GM23338 (cell line): ENCODE results near the gene TXN.

ENCODE experiments used
- CREB1 ChIP-seq: fragments of 250-450 bp; sonication (Bioruptor Pico); IDR thresholded peaks from 2 replicates; pipeline ENCODE4 v1.5.0; 2020; ENCODE audit warnings: low read depth, mild to moderate bottlenecking, moderate library complexity
- EZH2 ChIP-seq: fragments of 200-600 bp; sonication (generic); IDR thresholded peaks from one replicate; pipeline ENCODE4 v1.8.0; 2017; ENCODE audit warnings: antibody characterized with exemption, mild to moderate bottlenecking, low read depth; ENCODE audit not compliant: unreplicated experiment
- EZH2phosphoT487 ChIP-seq: fragments of 200-600 bp; sonication (generic); IDR thresholded peaks from one replicate; pipeline ENCODE4 v1.8.1; 2018; ENCODE audit warnings: antibody characterized with exemption; ENCODE audit not compliant: unreplicated experiment
- JUNB ChIP-seq: IDR thresholded peaks from one replicate; pipeline ENCODE4 v1.6.1; 2016; ENCODE audit warnings: antibody characterized with exemption; ENCODE audit not compliant: unreplicated experiment
- POLR2AphosphoS5 ChIP-seq: IDR thresholded peaks from 2 replicates; pipeline ENCODE4 v1.6.1; 2016; ENCODE audit warnings: antibody characterized with exemption, low read depth
- ZNF114 ChIP-seq: fragments of 250-450 bp; sonication (Bioruptor Pico); IDR thresholded peaks from 2 replicates; pipeline ENCODE4 v1.5.0; 2020; ENCODE audit warnings: mild to moderate bottlenecking, moderate library complexity
- ZNF331 ChIP-seq: fragments of 250-450 bp; sonication (Bioruptor Pico); IDR thresholded peaks from 2 replicates; pipeline ENCODE4 v1.5.0; 2020; ENCODE audit warnings: low read depth, mild to moderate bottlenecking, moderate library complexity
- TF ChIP-seq, protein P1 (sequence below), 2 experiments: fragments of 200-600 bp in 1 of 2; sonication (generic) in 1 of 2; conservative IDR thresholded peaks; 2 replicates each; pipeline versions ENCODE4 v1.5.1 to v1.6.1; 2016 to 2017; ENCODE audit warnings: antibody characterized with exemption in 2 of 2, low read depth in 2 of 2, mild to moderate bottlenecking in 2 of 2, moderate library complexity in 1 of 2
- TF ChIP-seq, protein P2 (sequence below): IDR thresholded peaks from one replicate; pipeline ENCODE4 v1.6.1; 2018; ENCODE audit warnings: antibody characterized with exemption; ENCODE audit not compliant: unreplicated experiment
- TF ChIP-seq, protein P3 (sequence below): IDR thresholded peaks from 2 replicates; pipeline ENCODE4 v1.6.1; 2016; ENCODE audit warnings: antibody characterized with exemption

DNA sequence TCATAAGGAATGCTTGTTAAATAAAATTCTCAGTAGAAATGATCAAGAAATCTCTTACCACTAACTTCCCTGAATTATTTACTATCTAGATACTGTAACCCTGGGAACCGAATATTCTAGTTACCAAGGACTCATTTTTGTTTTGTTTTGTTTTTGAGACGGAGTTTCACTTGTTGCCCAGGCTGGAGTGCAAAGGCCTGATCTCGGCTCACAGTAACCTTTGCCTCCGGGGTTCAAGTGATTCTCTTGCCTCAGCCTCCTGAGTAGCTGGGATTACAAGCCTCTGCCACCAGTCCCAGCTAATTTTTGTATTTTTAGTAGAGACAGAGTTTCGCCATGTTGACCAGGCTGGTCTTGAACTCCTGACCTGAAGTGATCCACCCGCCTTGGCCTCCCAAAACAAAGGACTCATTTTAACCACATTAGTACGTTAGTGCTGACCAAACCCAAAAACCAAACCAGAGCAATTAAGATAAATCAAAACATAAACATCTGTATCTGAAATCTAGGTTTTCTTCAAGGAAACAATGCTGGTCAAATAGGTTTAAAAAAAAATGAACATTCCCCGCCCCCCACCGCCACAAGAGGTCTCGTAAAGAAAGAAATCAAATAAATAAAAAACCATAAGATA, 3.7 kb downstream of the TXN start:
- TF ChIP-seq POLR2AphosphoS5 (no peak), JUNB (no peak), ZNF331 (CRISPR knock-in tag) (no peak), EZH2 (no peak), CREB1 (no peak), EZH2phosphoT487 (no peak), ZNF114 (CRISPR knock-in tag) (no peak)
- TF ChIP-seq, protein P1, sequence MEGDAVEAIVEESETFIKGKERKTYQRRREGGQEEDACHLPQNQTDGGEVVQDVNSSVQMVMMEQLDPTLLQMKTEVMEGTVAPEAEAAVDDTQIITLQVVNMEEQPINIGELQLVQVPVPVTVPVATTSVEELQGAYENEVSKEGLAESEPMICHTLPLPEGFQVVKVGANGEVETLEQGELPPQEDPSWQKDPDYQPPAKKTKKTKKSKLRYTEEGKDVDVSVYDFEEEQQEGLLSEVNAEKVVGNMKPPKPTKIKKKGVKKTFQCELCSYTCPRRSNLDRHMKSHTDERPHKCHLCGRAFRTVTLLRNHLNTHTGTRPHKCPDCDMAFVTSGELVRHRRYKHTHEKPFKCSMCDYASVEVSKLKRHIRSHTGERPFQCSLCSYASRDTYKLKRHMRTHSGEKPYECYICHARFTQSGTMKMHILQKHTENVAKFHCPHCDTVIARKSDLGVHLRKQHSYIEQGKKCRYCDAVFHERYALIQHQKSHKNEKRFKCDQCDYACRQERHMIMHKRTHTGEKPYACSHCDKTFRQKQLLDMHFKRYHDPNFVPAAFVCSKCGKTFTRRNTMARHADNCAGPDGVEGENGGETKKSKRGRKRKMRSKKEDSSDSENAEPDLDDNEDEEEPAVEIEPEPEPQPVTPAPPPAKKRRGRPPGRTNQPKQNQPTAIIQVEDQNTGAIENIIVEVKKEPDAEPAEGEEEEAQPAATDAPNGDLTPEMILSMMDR (conservative IDR thresholded peaks at IDR 0.05; ENCODE audit: low read depth in 2 of 2) = no peak
- TF ChIP-seq, protein P2, sequence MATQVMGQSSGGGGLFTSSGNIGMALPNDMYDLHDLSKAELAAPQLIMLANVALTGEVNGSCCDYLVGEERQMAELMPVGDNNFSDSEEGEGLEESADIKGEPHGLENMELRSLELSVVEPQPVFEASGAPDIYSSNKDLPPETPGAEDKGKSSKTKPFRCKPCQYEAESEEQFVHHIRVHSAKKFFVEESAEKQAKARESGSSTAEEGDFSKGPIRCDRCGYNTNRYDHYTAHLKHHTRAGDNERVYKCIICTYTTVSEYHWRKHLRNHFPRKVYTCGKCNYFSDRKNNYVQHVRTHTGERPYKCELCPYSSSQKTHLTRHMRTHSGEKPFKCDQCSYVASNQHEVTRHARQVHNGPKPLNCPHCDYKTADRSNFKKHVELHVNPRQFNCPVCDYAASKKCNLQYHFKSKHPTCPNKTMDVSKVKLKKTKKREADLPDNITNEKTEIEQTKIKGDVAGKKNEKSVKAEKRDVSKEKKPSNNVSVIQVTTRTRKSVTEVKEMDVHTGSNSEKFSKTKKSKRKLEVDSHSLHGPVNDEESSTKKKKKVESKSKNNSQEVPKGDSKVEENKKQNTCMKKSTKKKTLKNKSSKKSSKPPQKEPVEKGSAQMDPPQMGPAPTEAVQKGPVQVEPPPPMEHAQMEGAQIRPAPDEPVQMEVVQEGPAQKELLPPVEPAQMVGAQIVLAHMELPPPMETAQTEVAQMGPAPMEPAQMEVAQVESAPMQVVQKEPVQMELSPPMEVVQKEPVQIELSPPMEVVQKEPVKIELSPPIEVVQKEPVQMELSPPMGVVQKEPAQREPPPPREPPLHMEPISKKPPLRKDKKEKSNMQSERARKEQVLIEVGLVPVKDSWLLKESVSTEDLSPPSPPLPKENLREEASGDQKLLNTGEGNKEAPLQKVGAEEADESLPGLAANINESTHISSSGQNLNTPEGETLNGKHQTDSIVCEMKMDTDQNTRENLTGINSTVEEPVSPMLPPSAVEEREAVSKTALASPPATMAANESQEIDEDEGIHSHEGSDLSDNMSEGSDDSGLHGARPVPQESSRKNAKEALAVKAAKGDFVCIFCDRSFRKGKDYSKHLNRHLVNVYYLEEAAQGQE = no peak
- TF ChIP-seq, protein P3, sequence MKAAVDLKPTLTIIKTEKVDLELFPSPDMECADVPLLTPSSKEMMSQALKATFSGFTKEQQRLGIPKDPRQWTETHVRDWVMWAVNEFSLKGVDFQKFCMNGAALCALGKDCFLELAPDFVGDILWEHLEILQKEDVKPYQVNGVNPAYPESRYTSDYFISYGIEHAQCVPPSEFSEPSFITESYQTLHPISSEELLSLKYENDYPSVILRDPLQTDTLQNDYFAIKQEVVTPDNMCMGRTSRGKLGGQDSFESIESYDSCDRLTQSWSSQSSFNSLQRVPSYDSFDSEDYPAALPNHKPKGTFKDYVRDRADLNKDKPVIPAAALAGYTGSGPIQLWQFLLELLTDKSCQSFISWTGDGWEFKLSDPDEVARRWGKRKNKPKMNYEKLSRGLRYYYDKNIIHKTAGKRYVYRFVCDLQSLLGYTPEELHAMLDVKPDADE = no peak
